Fibroblast of gingiva (primary cell): ENCODE results near the gene APOL4.
A peak's percentile ranks its signal among the peaks of the same experiment; 100 is the strongest.
"Not testable (repeated sequence)": the region's sequence is repeated elsewhere in the genome, so short reads cannot be mapped to it uniquely, and the experiment has no call there.

Source experiments
- DNase-seq: peaks from one replicate; pipeline ENCODE4 v3.0.0-alpha.2; 2011; ENCODE audit warnings: low read depth

APOL4 gene

GRCh38 chr22:36183446-36183845 lies 18.2 kb downstream of the APOL4 start:
- DNase-seq = no peak

DNA sequence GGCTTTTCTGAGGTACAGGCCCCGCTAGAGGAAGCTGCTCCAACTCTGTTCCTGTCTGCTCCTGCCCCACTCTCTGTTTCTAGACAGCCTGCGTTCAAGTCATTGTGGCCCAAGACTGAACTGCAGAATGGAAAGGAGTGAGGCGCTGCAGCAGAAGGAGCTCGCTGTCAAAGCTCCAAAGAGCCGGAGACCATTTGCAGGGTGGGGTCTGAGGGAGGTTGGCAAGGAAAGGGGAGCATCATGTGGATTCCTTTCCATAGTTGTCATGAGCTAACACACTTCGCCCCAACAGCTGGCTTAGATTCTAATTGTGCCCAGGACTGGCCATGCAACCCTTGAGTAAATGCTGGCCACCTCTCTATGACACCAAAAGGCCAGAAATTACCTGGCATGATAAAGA lies 18.8 kb downstream of the APOL4 start:
- no peak for DNase-seq

- DNase-seq = no peak
Measured at GRCh38 chr22:36182056-36182455, 19.6 kb downstream of the APOL4 start.

- no peak for DNase-seq
Measured at GRCh38 chr22:36180928-36181327, 20.7 kb downstream of the APOL4 start.

- DNase-seq = peak; percentile 51
Measured at GRCh38 chr22:36180038-36180880, 21.4 kb downstream of the APOL4 start.

DNA sequence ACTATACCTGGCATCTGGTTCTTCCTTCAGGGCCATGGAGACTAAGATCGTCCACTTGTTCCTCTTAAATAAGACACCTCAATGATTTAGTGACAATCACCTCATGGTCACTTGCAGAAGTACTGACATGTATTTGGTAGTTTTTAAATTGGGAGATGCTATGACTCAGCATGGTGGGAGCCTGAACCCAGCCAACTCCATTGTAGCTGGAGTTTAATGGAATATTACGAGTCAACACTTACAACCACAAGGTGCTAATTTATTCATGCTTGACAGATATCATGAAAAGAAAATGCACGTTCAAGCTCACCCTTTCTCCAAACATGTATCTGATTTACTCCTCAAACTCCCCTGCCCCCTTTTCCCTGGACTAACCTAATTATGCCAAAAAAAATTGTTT lies 24.4 kb downstream of the APOL4 start:
- DNase-seq = no peak

GRCh38 chr22:36175892-36176291 lies 25.7 kb downstream of the APOL4 start:
- no peak for DNase-seq

GRCh38 chr22:36171941-36172340 lies 29.7 kb downstream of the APOL4 start:
- no peak for DNase-seq

DNA sequence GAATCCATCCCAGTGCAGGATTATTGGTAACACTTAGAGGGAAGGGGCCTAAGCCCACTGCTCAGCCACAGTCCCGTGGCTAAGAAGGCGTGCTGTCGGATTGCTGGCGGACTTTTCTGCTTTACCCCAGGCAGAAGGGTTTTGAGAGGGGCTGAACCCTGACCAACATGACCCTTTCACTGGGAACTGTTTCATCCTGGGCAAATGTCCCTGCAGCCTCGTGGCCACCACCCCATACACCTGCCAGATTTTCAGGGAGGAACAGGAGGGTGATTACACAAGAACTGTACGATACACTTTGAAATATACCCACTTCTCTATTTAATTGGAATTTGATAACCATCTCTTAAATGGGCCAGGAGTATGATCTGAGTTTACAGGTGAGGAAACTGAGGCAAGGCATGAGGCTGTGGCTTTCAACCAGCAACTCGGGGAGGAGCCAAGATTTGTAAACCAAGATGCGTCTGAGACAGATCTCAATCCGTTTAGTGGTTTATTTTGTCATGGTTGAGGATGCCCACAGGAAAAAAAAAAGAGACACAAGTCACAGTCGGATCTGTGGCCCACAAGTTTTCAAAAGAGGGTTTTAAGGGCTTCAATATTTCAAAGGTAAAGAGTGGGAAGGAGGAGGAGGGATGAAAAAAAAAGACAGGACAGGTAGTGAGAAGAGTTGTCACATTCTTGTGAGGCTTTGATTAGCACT lies 34.9 kb downstream of the APOL4 start:
- DNase-seq = no peak

DNA sequence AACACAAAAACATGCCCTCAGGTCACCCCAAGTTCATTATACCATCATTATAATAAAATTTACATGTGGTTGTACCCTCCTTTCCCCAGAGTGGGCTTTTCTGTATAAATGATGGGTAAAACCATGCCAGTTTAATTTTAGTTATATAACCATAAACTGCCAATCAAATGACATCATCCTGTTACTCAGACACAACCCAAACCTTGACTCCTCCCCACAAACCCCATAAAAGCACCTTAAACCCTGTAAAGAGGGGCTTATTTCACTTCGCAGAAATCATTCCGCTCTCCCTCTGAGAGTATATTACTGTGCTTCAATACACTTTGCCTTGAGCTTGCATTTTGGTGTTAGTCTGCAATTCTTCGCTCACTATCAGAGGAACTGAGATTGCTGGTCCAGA lies 35.5 kb downstream of the APOL4 start:
- DNase-seq = no peak

DNA sequence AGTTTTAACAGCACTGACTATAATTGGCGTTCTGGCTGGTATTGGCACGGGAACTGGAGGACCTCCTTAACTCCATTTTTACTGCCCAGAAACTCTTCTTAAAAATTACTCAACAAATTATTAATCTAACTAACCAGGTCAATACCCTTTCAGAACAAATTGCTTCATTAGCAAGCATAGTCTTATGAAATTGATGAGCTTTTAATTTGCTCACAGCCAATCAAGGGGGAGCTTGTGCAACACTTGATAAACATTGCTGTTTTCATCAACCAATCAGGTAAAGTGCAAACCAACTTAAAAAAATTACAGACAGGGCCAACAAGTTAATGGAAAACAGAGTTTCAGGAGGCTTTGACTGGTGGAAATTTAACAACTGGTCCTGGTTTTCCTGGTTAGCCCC lies 36.5 kb downstream of the APOL4 start:
- no peak for DNase-seq

DNA sequence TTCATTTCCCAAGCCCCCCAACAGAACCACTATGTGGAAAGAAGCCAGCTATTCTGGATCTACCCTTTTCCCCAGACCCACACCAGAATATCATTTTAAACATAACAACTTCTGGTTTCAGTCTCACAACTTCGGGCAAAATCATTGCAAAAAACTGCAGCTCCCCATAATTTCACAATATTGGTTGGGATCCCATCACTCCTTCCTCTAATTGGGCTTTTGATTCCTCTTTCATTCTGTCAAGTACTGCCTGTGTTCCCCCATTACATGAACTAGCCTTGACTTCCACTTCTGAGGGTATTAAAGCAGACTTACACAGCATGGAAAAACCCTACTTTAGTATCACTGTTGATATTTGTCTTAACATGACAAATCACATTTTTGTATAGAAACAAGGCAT lies 37.0 kb downstream of the APOL4 start:
- no peak for DNase-seq

DNA sequence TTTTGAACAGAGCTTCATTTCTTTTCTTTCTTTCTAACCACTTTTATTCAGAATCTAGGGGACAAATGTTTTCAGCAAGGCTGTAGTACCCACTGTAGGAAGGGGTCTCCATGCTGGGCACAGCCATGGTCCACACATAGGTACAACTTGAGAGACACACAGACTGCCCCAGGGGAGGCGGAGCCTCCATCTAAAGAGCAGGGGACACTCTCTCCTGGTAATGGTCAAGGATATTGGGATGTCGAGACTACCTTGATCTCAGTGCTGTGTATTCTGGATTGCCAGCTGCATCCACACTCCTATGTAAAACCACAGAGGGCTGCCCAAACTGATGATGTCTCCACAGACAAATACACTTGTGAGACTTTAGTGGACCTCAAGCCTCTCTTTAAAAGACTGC lies 38.1 kb downstream of the APOL4 start:
- DNase-seq = no peak

DNA sequence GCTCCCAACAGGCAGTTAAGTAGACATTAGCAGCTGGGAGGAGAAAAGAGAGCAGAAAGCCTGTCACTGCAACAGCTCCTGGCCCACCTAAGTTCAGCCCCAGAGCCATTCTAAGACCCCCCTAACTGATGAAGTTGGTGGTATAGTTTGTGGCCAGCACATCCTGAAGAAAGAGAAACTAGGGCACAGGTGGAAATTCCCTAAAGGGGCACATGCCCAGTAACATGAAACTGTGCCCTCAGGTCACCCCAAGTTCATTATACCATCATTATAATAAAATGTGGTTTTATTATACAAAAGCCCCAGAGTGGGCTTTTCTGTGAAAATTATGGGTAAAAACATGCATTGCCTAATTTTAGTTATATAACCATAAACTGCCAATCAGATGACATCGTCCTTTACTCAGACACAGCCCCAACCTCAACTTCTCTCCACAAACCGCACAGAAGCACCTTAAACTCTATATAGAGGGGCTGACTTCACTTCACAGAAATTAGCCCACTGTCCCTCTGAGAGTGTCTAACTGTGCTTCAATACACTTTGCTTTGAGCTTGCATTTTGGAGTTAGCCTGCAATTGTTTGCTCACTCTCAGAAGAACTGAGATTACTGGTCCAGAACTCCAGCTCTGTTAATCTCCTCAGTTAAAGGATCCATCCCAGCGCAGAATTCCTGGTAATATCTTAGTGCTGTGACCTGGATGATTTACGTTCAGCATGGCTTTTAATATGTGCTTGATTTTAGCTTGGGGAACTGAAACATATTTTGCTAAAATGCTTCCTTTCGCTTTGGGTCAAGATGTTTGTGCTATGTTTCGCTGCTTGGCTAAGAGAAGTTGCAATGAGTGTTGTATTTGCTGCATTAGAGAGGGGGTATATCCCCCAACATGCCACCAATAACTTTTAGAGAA lies 39.2 kb downstream of the APOL4 start:
- no peak for DNase-seq

DNA sequence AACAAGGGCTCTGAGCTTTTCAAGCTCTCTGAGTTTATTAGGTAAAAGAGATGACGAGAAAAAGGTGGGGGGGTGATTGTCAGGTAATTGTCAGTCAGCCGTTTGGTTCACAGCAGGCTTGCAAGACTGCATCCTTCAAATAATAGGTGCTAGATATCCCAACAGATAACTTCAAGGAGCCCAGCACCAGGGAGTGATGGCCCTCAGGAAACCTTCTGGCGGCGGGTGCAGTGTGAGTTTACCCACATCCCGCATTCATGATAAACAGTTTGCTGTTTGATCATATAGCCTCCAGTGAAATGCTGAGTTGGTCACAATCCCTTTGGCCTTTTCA lies 39.8 kb downstream of the APOL4 start:
- DNase-seq = not testable (repeated sequence)

- peak; percentile 34 for DNase-seq
Measured at GRCh38 chr22:36160499-36160942, 41.1 kb downstream of the APOL4 start, which contains the start of gene APOL3. Gene APOL3 (minus strand): TSS chr22:36160755. CDS start chr22:36149055, 11,700 bp downstream.

DNA sequence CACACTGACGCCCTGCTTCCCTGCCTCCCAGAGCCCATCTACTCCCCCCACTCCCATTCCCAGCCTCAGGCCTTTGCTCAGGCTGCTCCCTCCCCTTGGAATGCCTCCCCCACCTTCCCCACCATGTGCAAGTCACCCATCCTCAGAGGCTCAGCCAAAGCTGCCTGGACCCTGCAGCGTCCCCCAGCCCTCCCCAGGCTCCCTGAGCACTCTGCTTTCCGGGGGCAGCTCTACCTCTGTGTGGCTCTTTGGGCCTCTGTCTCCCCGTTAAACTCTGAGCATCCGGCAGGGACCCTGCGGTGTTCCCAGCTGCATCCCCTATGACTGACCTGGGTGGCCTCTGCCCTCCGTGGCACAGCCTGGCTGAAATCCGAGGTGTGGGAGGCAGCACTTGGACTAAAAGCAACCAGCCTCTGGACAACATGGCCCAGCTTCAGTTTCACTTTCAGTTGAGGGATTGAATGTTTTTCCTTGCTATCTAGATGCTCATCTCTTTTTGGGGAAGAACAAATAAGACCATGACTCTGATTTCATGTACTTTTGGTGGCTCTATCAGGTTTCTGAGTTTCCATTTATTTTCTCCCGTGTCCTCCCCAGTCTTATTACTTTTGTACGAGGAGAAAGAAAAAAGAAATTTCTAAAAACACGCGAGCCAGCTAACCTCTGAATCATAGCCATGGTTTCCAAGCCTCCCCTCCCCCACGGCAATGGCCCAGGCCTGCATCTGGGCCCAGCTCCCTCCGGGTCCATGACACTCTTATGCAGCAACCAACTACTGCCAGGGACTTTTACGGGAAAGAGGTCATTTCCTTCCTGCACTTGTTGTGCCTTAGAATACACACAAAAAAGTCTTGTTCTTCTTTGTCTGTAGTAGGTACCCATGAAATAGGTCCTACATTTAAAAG lies 44.8 kb downstream of the APOL4 start:
- peak; percentile 72 for DNase-seq

GRCh38 chr22:36156119-36156514 lies 45.5 kb downstream of the APOL4 start:
- DNase-seq = no peak

DNA sequence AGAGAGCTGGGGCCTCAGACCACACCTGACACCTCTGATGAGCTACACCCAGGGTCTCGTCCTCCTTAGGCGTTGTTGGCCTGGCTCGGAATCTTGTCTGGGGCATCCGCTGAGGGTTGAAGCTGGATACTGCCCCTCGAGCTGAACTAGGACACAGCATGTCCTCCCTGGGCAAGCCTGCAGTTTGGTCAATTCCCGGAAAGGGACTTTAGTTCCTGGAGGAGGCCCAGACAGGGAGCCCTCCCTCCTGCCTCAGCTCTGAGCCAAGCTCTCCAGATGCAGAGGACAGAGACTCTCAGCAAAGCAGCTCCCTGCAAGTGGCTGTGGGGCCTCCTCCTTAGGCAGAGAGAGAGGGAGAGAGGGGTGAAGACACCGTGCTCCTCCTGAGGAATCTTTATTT lies 45.9 kb downstream of the APOL4 start:
- peak; percentile 60 for DNase-seq

DNA sequence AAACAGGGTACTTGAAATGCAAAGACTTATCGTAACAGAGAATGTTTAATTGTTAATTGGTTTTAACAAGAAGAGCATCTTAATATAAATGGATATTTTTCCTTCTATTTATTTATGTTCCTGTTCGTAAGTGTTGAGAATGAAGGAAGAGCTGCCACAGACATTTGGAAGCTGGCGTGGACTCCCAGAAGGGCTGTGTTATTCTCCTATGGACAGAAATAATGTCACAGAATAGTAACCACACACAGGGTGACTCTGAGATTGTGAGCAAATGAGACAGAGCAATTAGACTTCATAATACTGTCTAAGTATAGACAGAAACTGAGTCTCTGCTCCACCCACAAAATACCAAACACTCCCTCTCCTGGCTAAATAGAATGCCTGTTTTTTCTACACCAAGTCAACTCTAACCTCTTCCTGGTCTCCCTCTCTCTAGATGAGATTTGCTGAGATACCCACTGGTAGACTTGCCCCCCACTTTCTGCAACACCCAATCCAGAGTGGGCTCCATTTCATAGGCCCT lies 47.1 kb downstream of the APOL4 start:
- DNase-seq = no peak
